ENCODE data around the gene IGF2BP3.

GRCh38 chr7:23358152-23358674 lies 112.1 kb downstream of the IGF2BP3 start:
- no peak for TF ChIP-seq CTCF (conservative IDR thresholded peaks at IDR 0.05 in 1 of 2, IDR thresholded peaks at IDR 0.05 in 1 of 2; ENCODE audit: low read depth in 1 of 2, low read length in 2 of 2)
- no peak for TF ChIP-seq EZH2 (IDR thresholded peaks at IDR 0.05; ENCODE audit: low read length, missing control alignments)
